Right lobe of liver (tissue), 6 donors: ENCODE measurements around the gene SIL1. TPM values are rescaled to one million over a fixed set of nuclear protein-coding genes. Genes with fewer than 3 reads are reported as not detected.

Source experiments
- ATAC-seq, 4 donors: fragments of 200-7000 bp; cut with Tn5 transposase; one replicate each; pipeline ENCODE4 v1.9.1; 2020; ENCODE audit warnings: mild to moderate bottlenecking in 4 of 4, moderate library complexity in 4 of 4
- DNase-seq, 3 donors: peaks; one replicate each; pipeline ENCODE4 v3.0.0-alpha.2; 2020
- H3K27ac ChIP-seq, 3 donors: fragments of 200-600 bp; one replicate each; pipeline ENCODE4 v1.8.0; 2022
- H3K27me3 ChIP-seq, 2 donors: fragments of 200-600 bp; one replicate each; pipeline ENCODE4 v1.8.0; 2022
- H3K36me3 ChIP-seq, 4 donors: fragments of 200-600 bp; sonication (generic) in 1 of 4; one replicate each; pipeline versions ENCODE4 v1.5.1 to v1.8.0; 2017 to 2022; ENCODE audit warnings: control low read depth in 1 of 4
- H3K4me1 ChIP-seq, 4 donors: fragments of 200-600 bp; sonication (generic) in 1 of 4; one replicate each; pipeline versions ENCODE4 v1.5.1 to v1.8.0; 2017 to 2022; ENCODE audit warnings: control low read depth in 1 of 4
- H3K4me3 ChIP-seq, 3 donors: fragments of 200-600 bp; one replicate each; pipeline ENCODE4 v1.8.0; 2022
- H3K9me3 ChIP-seq, 4 donors: fragments of 200-600 bp; sonication (generic) in 1 of 4; one replicate each; pipeline versions ENCODE4 v1.5.1 to v1.8.0; 2017 to 2022; ENCODE audit warnings: control low read depth in 1 of 4
- CTCF ChIP-seq, 4 donors: fragments of 200-600 bp in 3 of 4; fragments of 450-650 bp in 1 of 4; IDR thresholded peaks; one replicate each; pipeline versions ENCODE4 v1.5.1 to v1.8.0; 2016 to 2022; ENCODE audit warnings: antibody characterized with exemption in 4 of 4, mild to moderate bottlenecking in 2 of 4
- POLR2A ChIP-seq: fragments of 450-650 bp; IDR thresholded peaks from one replicate; pipeline ENCODE4 v1.6.1; 2017; ENCODE audit warnings: antibody characterized with exemption, mild to moderate bottlenecking
- WGBS: methylation state at CpG from one replicate; pipeline ENCODE4 v1.1.6; 2018; ENCODE audit warnings: low coverage, low lambda C conversion rate; ENCODE audit not compliant: insufficient coverage; ENCODE audit errors: missing lambda C conversion rate; 5-methylcytosine and 5-hydroxymethylcytosine counted together
- intact Hi-C, 2 donors: fragments of 100-400 bp; cut with DNase I; formaldehyde crosslinking; loops; one replicate each; pipeline versions ENCODE4 v1.11.2 to v1.14.1; 2022
- total RNA-seq, 6 experiments: library from RNA; depleted of rRNA in 2 of 6; stranded (reverse); fragments of >200 nt in 2 of 6; fragmentation: NEBNext Ultra II Directional in 3 of 6; extraction: Animal tissue kit (Norgen Biotek cat#: 25700) in 3 of 6; gene quantifications; one replicate each; pipeline versions ENCODE4 v1.1.0 to v1.2.4, GENCODE V29; 2016 to 2023
- donor health status: DM: no; HTN: yes; CAD: no.
- donor health status: DM: no; HTN: no; CAD: no.
- donor health status: DM: no; HTN: no; CAD: no.
- donor health status: DM: no; HTN: yes; CAD: no.
- donor health status: DM: no; HTN: yes; CAD: no.

Gene SIL1
- total RNA-seq, 6 experiments from 2014 or later = 57.6 to 94.9 (median 67.0) TPM

- Histone ChIP-seq H3K27ac (no peak overlapping the region), H3K4me3 (no peak overlapping the region), H3K27me3 (no peaks in the 10 kb centered on the region), H3K4me1 (no peaks in the 10 kb centered on the region), H3K9me3 (no peaks in the 10 kb centered on the region), H3K36me3 (peaks cover 0 to 23% (median 3%) of the 10 kb centered on the region in 4 donors)
- intact Hi-C loops = no loop called here
- 93% methylated on average over 2 of the region's 2 CpGs for WGBS
- DNase-seq (no peak), ATAC-seq (no peak)
- no peak for TF ChIP-seq POLR2A
- no peak for TF ChIP-seq CTCF (IDR thresholded peaks at IDR 0.05)
Measured at GRCh38 chr5:138909734-138910133, 288.4 kb downstream of the SIL1 start.

DNA sequence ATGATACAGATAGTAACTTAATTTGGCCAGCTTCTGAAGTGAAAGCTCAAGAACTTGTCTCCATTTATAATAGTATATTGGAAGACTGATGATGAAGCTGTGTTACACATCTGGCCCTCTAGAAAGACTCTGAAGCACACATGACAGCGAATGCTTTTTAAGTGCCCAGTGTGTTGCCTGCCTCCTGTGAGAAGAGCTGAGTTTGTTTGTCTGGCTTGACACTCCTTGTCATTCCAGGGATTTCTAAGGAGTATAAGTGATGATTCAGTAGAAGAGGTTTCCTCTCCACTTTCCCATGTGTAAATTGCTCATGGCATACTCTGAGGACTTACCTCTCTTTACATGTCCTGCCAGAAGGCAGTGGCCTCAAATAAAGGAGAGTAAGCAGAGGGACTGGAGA, 292.6 kb downstream of the SIL1 start:
- H3K36me3 ChIP-seq = peaks cover 0 to 39% (median 7%) of the 10 kb centered on the region in 4 donors
- no peak overlapping the region for H3K27ac ChIP-seq
- H3K4me3 ChIP-seq = no peak overlapping the region
- H3K27me3 ChIP-seq = no peaks in the 10 kb centered on the region
- no peak for TF ChIP-seq CTCF (IDR thresholded peaks at IDR 0.05)
- no peak for TF ChIP-seq POLR2A
- WGBS = 83% methylated on average over 1 of the region's 1 CpG
- H3K4me1 ChIP-seq = no peaks in the 10 kb centered on the region
- intact Hi-C loops = no loop called here
- ATAC-seq (no peak), DNase-seq (no peak)
- H3K9me3 ChIP-seq = no peaks in the 10 kb centered on the region

DNA sequence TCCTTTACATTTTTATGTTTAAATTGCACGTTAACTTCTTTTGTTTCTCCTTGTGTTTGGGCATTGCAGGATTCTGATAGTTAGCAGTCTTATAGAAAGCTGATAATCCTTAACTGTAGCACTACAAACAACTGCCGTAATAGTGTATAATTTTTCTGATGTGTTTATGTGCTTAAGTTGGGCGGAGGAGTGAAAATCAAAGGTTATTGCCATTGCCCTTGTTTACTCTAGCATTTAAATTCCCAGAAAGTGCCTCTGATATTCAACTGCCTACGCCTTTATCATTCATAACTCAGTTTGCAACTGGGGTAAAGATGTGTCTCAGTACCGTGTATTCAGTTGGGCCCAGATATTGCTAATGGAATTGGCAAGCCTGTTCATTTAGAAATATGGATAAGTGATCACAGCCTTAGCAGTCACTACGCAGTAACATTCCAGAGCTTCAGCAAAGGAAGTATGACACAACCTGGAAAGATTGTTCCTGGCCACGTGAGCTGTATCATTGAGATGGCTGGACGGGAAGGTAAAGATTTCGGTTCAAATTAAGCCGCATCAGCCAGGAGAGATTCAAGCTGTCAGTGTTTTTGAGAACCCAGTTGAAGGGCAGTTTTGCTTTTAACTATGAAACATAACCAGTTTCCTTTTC, 294.9 kb downstream of the SIL1 start:
- Histone ChIP-seq H3K4me3 (no peak overlapping the region), H3K27me3 (no peaks in the 10 kb centered on the region), H3K4me1 (no peaks in the 10 kb centered on the region), H3K9me3 (no peaks in the 10 kb centered on the region), H3K36me3 (peaks cover 0 to 35% (median 7%) of the 10 kb centered on the region in 4 donors), H3K27ac (no peak overlapping the region)
- WGBS = 80% methylated on average over 10 of the region's 10 CpGs
- no peak for DNase-seq
- ATAC-seq = peak in 1 of 4 donors; percentile 38
- intact Hi-C loops = no loop called here
- TF ChIP-seq CTCF (IDR thresholded peaks at IDR 0.05) (no peak), POLR2A (no peak)

- Histone ChIP-seq H3K27me3 (no peaks in the 10 kb centered on the region), H3K4me1 (no peaks in the 10 kb centered on the region), H3K36me3 (peaks cover 0 to 35% (median 6%) of the 10 kb centered on the region in 4 donors), H3K9me3 (no peaks in the 10 kb centered on the region), H3K27ac (no peak overlapping the region), H3K4me3 (no peak overlapping the region)
- intact Hi-C loops = no loop called here
- no peak for DNase-seq
- WGBS = 83% methylated on average over 1 of the region's 2 CpGs
- ATAC-seq = no peak
- TF ChIP-seq POLR2A = no peak
- no peak for TF ChIP-seq CTCF (IDR thresholded peaks at IDR 0.05)
Measured at GRCh38 chr5:138901716-138902115, 296.5 kb downstream of the SIL1 start.
